ENCODE results near the gene GGA2.

The GGA2 gene, protein sequence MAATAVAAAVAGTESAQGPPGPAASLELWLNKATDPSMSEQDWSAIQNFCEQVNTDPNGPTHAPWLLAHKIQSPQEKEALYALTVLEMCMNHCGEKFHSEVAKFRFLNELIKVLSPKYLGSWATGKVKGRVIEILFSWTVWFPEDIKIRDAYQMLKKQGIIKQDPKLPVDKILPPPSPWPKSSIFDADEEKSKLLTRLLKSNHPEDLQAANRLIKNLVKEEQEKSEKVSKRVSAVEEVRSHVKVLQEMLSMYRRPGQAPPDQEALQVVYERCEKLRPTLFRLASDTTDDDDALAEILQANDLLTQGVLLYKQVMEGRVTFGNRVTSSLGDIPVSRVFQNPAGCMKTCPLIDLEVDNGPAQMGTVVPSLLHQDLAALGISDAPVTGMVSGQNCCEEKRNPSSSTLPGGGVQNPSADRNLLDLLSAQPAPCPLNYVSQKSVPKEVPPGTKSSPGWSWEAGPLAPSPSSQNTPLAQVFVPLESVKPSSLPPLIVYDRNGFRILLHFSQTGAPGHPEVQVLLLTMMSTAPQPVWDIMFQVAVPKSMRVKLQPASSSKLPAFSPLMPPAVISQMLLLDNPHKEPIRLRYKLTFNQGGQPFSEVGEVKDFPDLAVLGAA

DNA sequence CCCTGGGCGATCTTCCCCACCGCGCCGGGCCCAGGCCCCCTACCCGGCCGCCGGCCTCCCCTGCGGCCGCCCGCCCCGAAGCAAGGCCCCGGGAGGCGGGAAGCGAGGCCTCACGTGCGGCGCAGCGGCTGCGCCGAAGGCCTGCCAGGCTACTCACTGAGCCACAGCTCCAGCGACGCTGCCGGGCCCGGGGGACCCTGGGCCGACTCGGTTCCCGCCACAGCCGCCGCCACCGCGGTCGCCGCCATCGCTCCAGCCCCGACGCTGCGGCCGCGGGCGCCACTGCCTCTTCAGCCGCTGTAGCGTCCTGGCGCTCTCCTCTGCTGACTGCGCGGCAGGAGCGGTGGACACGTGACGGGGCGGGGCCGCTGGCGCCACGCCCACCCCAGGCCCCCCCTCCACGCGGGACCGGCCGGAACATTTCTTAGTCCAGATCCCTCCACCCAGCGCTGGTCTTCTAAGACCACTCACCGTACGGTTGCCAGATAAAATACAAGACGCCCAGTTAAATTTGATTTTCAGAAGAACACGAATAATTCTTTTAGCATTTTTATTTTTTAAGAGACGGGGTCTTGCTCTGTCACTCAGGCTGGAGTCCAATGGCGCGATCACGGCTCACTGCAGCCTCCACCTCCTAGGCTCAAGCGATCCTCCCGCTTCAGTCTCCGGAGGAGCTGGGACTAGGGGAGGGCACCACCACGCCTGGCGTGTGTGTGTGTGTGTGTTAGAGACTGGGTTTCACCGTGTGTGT is at the start of gene GGA2:
Gene GGA2 (minus strand): TSS at position 331 of the 751 bp plus-strand sequence. CDS start 83 bp downstream, at position 248.
- H3K4me3 ChIP-seq (ENCODE audit: low read depth, low read length): peak within 1 kb of the TSS; percentile 64
- TF ChIP-seq, protein P1, sequence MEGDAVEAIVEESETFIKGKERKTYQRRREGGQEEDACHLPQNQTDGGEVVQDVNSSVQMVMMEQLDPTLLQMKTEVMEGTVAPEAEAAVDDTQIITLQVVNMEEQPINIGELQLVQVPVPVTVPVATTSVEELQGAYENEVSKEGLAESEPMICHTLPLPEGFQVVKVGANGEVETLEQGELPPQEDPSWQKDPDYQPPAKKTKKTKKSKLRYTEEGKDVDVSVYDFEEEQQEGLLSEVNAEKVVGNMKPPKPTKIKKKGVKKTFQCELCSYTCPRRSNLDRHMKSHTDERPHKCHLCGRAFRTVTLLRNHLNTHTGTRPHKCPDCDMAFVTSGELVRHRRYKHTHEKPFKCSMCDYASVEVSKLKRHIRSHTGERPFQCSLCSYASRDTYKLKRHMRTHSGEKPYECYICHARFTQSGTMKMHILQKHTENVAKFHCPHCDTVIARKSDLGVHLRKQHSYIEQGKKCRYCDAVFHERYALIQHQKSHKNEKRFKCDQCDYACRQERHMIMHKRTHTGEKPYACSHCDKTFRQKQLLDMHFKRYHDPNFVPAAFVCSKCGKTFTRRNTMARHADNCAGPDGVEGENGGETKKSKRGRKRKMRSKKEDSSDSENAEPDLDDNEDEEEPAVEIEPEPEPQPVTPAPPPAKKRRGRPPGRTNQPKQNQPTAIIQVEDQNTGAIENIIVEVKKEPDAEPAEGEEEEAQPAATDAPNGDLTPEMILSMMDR (IDR thresholded peaks at IDR 0.05; ENCODE audit: control insufficient read depth, extremely low read depth, insufficient read depth): 0 out of 2 replicates have a peak, but pooled peaks have one; percentile 4
- peak; percentile 38 for DNase-seq (ENCODE audit: low read depth)

DNA sequence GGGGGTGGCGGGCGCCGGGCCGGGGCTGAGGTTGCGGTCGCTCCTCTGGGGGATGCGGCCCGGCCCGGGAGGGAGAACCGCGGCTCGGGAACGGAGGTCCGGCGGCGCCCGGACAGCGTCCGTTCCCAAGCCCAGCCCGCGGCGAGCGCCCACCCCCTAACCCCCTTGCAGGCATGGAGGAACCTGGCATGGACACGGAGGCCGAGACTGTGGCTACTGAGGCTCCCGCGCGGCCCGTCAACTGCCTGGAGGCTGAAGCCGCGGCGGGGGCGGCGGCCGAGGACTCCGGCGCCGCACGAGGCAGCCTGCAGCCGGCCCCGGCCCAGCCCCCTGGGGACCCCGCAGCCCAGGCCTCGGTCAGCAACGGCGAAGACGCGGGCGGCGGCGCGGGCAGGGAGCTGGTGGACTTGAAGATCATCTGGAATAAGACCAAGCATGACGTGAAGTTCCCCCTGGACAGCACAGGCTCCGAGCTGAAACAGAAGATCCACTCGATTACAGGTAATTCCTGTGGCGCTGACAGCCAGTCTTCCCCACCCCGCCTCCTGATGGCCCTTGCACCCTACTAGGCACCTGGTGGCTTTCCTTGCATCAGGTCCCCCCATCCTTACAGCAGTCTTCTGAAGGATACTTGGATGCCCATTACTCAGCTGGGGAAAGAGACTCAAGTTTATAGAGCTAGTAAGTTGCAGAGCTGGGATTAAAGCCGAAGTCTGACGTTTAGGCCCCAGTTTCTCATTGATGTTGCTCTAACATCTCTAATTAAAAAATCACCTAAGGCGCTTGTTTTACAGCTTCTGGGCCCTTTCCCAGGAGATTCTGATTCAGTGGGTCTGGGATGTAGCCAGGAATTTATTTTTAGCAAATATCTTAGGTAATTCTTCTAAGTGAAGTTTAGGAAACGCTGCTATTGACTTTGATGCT is 47.7 kb upstream of the GGA2 start:
- peak overlapping the region; percentile 65 for H3K4me3 ChIP-seq (ENCODE audit: low read depth, low read length)
- TF ChIP-seq, protein P1 (IDR thresholded peaks at IDR 0.05; ENCODE audit: control insufficient read depth, extremely low read depth, insufficient read depth): no peak
- no peak for DNase-seq (ENCODE audit: low read depth)

DNA sequence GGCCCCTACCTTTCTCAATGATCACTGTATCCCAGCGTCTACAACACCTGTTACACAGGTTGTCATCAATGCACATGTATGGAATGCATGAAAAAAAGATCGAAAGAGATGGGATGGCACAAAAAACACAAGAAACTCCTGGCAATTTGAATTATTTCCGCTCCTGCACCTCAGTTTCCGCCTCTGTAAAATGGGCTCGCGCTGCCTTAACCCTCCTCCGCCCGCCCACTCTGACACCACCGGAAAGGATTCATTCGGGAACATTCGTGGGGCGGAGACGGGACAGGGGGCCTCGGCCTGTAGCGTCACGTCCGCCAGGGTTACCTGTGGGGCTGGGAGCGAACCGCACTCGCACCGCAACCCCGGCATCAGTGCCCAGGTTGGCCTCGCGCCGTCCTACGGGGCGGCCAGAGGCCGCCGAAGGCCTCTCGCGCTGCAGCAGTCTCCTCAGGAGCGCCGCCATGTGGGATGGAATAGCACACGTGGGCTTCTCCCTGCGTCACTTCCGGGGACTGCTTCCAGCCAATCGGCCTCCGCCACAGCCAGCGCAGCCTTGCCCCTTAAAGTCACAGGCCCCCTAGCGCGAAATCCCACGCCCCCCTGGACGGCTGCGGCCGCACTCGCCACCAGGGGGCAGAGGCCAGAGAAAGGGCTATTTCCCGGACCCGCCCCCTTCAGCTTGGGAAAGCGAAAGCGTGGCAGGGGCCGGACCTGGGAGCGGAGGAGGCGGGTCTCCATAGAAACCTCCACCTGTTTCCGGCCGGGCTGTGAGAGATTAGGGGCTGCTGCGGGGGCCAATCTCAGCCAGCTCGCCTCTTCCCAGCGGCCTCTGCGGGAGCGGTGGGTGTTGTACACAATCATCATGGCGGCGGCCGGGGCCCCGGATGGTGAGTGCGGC is 46.8 kb upstream of the GGA2 start, which contains the start of the genes EARS2 and UBFD1:
Gene EARS2 (minus strand): TSS at position 470 of the 898 bp plus-strand sequence. CDS start 7 bp downstream, at position 463.
Gene UBFD1 (plus strand): TSS at position 847 of the 898 bp plus-strand sequence. CDS start 16 bp downstream, at position 863.
- H3K4me3 ChIP-seq (ENCODE audit: low read depth, low read length): peak within 1 kb of the TSS; percentile 65
- peak; percentile 94 for DNase-seq (ENCODE audit: low read depth)
- TF ChIP-seq, protein P1 (IDR thresholded peaks at IDR 0.05; ENCODE audit: control insufficient read depth, extremely low read depth, insufficient read depth): peak; percentile 88

DNA sequence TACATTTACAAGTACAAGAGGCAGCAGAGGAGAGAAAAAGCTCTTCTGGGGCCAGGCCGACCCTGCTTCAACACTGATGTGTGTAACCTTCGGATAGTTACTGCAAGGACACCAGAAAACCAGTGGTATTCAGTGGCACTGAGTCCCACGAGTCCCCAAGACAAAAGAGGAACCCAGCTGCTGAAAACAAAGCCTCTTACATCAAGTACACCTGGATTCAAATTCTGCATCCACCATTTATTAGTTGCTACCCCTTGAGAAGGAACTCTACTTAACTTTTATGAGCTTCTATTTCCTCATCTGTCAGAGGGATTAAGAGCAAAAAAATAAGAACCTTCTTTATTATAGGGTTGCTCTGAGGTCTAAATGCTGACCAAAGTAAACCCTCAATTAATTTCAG is 44.2 kb upstream of the GGA2 start:
- no peak for DNase-seq (ENCODE audit: low read depth)
- TF ChIP-seq, protein P1 (IDR thresholded peaks at IDR 0.05; ENCODE audit: control insufficient read depth, extremely low read depth, insufficient read depth): no peak
- H3K4me3 ChIP-seq (ENCODE audit: low read depth, low read length): no peak overlapping the region

DNA sequence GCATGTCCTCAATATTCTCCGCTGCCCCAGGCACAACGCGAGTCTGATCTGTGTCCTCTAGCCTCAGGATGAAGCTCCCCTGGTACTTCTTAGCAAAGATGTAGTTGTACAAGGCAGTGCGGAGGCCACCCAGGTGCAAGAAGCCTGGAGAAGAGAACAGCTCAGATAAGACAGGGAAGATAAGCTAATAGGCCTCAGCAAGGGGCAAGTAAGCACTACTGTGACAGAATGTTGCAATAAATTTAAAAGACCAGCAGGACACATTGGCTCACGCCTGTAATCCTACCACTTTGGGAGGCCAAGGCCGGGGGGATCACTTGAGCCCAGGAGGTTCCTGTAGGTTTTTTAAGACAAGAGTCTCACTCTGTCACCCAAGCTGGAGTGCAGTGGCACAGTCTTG is 41.9 kb upstream of the GGA2 start:
- TF ChIP-seq, protein P1 (IDR thresholded peaks at IDR 0.05; ENCODE audit: control insufficient read depth, extremely low read depth, insufficient read depth): no peak
- no peak for DNase-seq (ENCODE audit: low read depth)

More for the DNA sequence above, 41.9 kb upstream of the GGA2 start:
- H3K4me3 ChIP-seq (ENCODE audit: low read depth, low read length): no peak overlapping the region
